ENCODE results near the gene CADM1. TPM values are rescaled to one million over a fixed set of nuclear protein-coding genes. Genes with fewer than 3 reads are reported as not detected.

Gene CADM1
- total RNA-seq, 1 donor: 86.5 TPM

- Histone ChIP-seq H3K4me2 (ENCODE audit: insufficient read depth, low read length) (no peak overlapping the region), H3K9me3 (ENCODE audit: low read depth, low read length) (no peaks in the 10 kb centered on the region), H3K4me1 (ENCODE audit: insufficient read depth, low read length) (no peaks in the 10 kb centered on the region), H3K27me3 (ENCODE audit: insufficient read depth, low read length) (no peaks in the 10 kb centered on the region), H3K36me3 (ENCODE audit: insufficient read depth, low read length) (no peaks in the 10 kb centered on the region), H3K27ac (ENCODE audit: low read depth, low read length) (no peak overlapping the region), H3K79me2 (ENCODE audit: insufficient read depth, low read length) (no peaks in the 10 kb centered on the region), H3K4me3 (ENCODE audit: insufficient read depth, low read length) (no peak overlapping the region), H2AFZ (ENCODE audit: low read length) (peak overlapping the region; percentile 54), H4K20me1 (ENCODE audit: insufficient read depth, low read length) (no peaks in the 10 kb centered on the region)
- DNase-seq (ENCODE audit: insufficient read length, low spot score, missing footprints): no peak
- TF ChIP-seq, protein P1, sequence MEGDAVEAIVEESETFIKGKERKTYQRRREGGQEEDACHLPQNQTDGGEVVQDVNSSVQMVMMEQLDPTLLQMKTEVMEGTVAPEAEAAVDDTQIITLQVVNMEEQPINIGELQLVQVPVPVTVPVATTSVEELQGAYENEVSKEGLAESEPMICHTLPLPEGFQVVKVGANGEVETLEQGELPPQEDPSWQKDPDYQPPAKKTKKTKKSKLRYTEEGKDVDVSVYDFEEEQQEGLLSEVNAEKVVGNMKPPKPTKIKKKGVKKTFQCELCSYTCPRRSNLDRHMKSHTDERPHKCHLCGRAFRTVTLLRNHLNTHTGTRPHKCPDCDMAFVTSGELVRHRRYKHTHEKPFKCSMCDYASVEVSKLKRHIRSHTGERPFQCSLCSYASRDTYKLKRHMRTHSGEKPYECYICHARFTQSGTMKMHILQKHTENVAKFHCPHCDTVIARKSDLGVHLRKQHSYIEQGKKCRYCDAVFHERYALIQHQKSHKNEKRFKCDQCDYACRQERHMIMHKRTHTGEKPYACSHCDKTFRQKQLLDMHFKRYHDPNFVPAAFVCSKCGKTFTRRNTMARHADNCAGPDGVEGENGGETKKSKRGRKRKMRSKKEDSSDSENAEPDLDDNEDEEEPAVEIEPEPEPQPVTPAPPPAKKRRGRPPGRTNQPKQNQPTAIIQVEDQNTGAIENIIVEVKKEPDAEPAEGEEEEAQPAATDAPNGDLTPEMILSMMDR (IDR thresholded peaks at IDR 0.05; ENCODE audit: extremely low read depth, low read depth, low read length): no peak
Measured at GRCh38 chr11:115244296-115244695, 259.9 kb downstream of the CADM1 start.

DNA sequence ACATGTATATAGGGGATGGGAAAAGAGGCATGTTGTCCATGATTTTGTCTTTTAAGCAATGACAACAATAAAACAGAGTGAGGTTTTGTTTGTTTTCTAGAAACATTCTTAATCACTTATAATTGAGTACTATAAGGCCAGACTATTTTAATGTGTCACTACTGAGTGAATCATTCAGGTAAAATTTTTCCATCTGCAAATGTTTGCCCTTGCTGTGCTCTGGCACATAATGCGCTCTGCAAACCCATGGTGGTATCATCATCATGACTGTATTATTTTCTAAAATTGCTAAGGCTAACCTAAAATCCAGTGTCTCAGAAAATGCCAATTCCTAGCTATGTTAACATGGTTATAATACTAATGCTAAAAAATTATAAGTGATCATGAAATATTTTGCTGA lies 261.2 kb downstream of the CADM1 start:
- Histone ChIP-seq H3K79me2 (ENCODE audit: insufficient read depth, low read length) (no peaks in the 10 kb centered on the region), H3K36me3 (ENCODE audit: insufficient read depth, low read length) (no peaks in the 10 kb centered on the region)

GRCh38 chr11:115241899-115242298 lies 262.3 kb downstream of the CADM1 start:
- H3K4me2 ChIP-seq (ENCODE audit: insufficient read depth, low read length): no peak overlapping the region
- no peaks in the 10 kb centered on the region for H3K27me3 ChIP-seq (ENCODE audit: insufficient read depth, low read length)
- H3K9me3 ChIP-seq (ENCODE audit: low read depth, low read length): no peaks in the 10 kb centered on the region
- no peaks in the 10 kb centered on the region for H3K36me3 ChIP-seq (ENCODE audit: insufficient read depth, low read length)
- no peaks in the 10 kb centered on the region for H3K79me2 ChIP-seq (ENCODE audit: insufficient read depth, low read length)
- H2AFZ ChIP-seq (ENCODE audit: low read length): no peak overlapping the region
- no peak overlapping the region for H3K4me3 ChIP-seq (ENCODE audit: insufficient read depth, low read length)
- H3K4me1 ChIP-seq (ENCODE audit: insufficient read depth, low read length): no peaks in the 10 kb centered on the region
- H4K20me1 ChIP-seq (ENCODE audit: insufficient read depth, low read length): no peaks in the 10 kb centered on the region
- DNase-seq (ENCODE audit: insufficient read length, low spot score, missing footprints): no peak
- no peak overlapping the region for H3K27ac ChIP-seq (ENCODE audit: low read depth, low read length)
- TF ChIP-seq, protein P1 (IDR thresholded peaks at IDR 0.05; ENCODE audit: extremely low read depth, low read depth, low read length): no peak

More for the DNA sequence above, 261.2 kb downstream of the CADM1 start:
- TF ChIP-seq, protein P1 (IDR thresholded peaks at IDR 0.05; ENCODE audit: extremely low read depth, low read depth, low read length): no peak
- Histone ChIP-seq H3K4me1 (ENCODE audit: insufficient read depth, low read length) (no peaks in the 10 kb centered on the region), H3K4me2 (ENCODE audit: insufficient read depth, low read length) (no peak overlapping the region), H3K27ac (ENCODE audit: low read depth, low read length) (no peak overlapping the region), H3K4me3 (ENCODE audit: insufficient read depth, low read length) (no peak overlapping the region), H3K9me3 (ENCODE audit: low read depth, low read length) (no peaks in the 10 kb centered on the region), H3K27me3 (ENCODE audit: insufficient read depth, low read length) (no peaks in the 10 kb centered on the region), H2AFZ (ENCODE audit: low read length) (no peak overlapping the region), H4K20me1 (ENCODE audit: insufficient read depth, low read length) (no peaks in the 10 kb centered on the region)
- no peak for DNase-seq (ENCODE audit: insufficient read length, low spot score, missing footprints)

DNA sequence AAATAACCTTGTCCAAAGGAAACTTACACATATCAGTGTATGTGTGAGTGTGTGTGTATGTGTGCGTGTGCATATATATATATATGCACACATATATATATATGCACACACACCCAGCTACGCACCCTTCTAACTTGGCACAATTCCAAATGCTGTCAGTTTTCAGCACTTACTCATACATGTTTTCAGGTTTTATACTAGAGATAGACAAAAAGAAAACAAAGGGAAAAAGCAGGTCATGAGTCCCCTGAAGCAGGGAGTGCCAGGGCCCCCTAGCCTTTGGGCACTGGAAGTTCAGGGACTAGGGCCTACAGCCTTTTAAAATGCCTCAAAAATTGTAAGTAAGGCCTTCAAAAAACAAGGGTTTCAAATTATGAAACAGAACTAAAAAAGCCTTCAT lies 265.4 kb downstream of the CADM1 start:
- Histone ChIP-seq H2AFZ (ENCODE audit: low read length) (no peak overlapping the region), H3K27ac (ENCODE audit: low read depth, low read length) (no peak overlapping the region), H3K36me3 (ENCODE audit: insufficient read depth, low read length) (no peaks in the 10 kb centered on the region), H3K27me3 (ENCODE audit: insufficient read depth, low read length) (no peaks in the 10 kb centered on the region), H3K79me2 (ENCODE audit: insufficient read depth, low read length) (no peaks in the 10 kb centered on the region), H3K4me1 (ENCODE audit: insufficient read depth, low read length) (no peaks in the 10 kb centered on the region), H3K4me2 (ENCODE audit: insufficient read depth, low read length) (no peak overlapping the region), H3K9me3 (ENCODE audit: low read depth, low read length) (no peaks in the 10 kb centered on the region), H3K4me3 (ENCODE audit: insufficient read depth, low read length) (no peak overlapping the region), H4K20me1 (ENCODE audit: insufficient read depth, low read length) (no peaks in the 10 kb centered on the region)
- TF ChIP-seq, protein P1 (IDR thresholded peaks at IDR 0.05; ENCODE audit: extremely low read depth, low read depth, low read length): no peak
- no peak for DNase-seq (ENCODE audit: insufficient read length, low spot score, missing footprints)

Data from osteoblast (primary cell).